Measurements from ENCODE around the gene ITGA5.

ITGA5 gene

DNA sequence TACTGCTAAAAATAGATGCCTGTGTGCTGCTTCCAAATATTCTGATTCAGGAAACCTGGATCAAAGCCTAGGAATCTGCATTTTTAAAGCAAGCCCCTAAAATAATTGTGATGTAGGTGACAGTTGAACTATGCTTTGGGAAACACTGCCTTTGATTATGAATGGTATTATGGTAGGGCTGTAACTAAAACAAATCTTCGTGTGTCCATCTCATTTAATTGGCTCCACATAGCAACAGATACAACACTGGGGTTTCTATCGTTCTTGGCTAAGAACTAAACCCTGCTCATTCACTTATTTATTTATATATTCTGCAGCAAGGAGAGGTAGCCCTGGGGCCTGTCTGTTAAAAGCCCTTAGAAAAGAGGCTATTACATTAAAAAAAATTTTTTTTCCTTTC, 23.0 kb upstream of the ITGA5 start:
- Mint-ChIP-seq H3K27ac (no peak overlapping the region), H3K4me1 (peaks cover 8% of the 10 kb centered on the region), H3K27me3 (peaks cover 30% of the 10 kb centered on the region), H3K36me3 (no peaks in the 10 kb centered on the region), H3K9me3 (no peaks in the 10 kb centered on the region), H3K4me3 (no peak overlapping the region)
- CTCF ChIA-PET: interaction anchor here (15.9 kb wide), 1 partner anchor 41 kb away, joined by 519 read pairs; no protein-coding TSS in a partner anchor
- DNase-seq: no peak

- Mint-ChIP-seq H3K27me3 (peaks cover 28% of the 10 kb centered on the region), H3K36me3 (no peaks in the 10 kb centered on the region), H3K9me3 (no peaks in the 10 kb centered on the region), H3K4me3 (no peak overlapping the region), H3K4me1 (peaks cover 8% of the 10 kb centered on the region), H3K27ac (peak overlapping the region; percentile 28)
- CTCF ChIA-PET: interaction anchor here (0.6 to 15.9 kb wide), 18 partner anchors 8 to 100 kb away, joined by 3 to 519 read pairs (median 5); partner anchors contain the start of gene NCKAP1L
- DNase-seq: no peak
These were observed 20.6 kb upstream of the ITGA5 start for GRCh38 chr12:54439521-54440255.

DNA sequence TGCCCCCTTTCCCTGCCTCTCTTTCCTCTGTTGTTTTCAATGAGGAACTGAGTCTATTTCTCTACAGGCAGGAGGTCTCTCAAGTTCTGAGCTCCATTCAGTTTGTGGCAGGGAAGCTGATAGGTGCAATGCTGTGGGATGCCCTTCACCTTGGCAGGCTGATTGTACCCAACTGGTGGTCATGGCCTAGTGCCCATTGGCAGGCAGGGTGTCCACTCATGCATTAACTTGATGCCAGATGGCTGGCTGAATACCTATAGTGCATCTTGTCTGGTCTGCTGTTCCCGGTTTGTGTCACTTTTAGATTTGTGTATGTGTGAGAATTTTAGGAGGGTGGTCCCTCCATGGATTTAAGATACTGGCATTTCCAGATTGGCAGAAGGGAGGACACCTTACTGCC, 20.0 kb upstream of the ITGA5 start:
- H3K4me3 Mint-ChIP-seq: no peak overlapping the region
- CTCF ChIA-PET: interaction anchor here (0.8 to 15.9 kb wide), 16 partner anchors 9 to 100 kb away, joined by 3 to 519 read pairs (median 7); no protein-coding TSS in a partner anchor
- H3K27ac Mint-ChIP-seq: no peak overlapping the region
- no peak for DNase-seq
- H3K9me3 Mint-ChIP-seq: no peaks in the 10 kb centered on the region
- H3K27me3 Mint-ChIP-seq: peaks cover 28% of the 10 kb centered on the region
- no peaks in the 10 kb centered on the region for H3K36me3 Mint-ChIP-seq
- peaks cover 8% of the 10 kb centered on the region for H3K4me1 Mint-ChIP-seq

GRCh38 chr12:54438517-54438916, 19.5 kb upstream of the ITGA5 start:
- CTCF ChIA-PET: interaction anchor here (0.8 to 15.9 kb wide), 10 partner anchors 10 to 70 kb away, joined by 3 to 519 read pairs (median 14); no protein-coding TSS in a partner anchor
- Mint-ChIP-seq H3K4me1 (peaks cover 9% of the 10 kb centered on the region), H3K27me3 (peaks cover 25% of the 10 kb centered on the region), H3K9me3 (no peaks in the 10 kb centered on the region), H3K4me3 (no peak overlapping the region), H3K27ac (no peak overlapping the region), H3K36me3 (no peaks in the 10 kb centered on the region)
- no peak for DNase-seq

DNA sequence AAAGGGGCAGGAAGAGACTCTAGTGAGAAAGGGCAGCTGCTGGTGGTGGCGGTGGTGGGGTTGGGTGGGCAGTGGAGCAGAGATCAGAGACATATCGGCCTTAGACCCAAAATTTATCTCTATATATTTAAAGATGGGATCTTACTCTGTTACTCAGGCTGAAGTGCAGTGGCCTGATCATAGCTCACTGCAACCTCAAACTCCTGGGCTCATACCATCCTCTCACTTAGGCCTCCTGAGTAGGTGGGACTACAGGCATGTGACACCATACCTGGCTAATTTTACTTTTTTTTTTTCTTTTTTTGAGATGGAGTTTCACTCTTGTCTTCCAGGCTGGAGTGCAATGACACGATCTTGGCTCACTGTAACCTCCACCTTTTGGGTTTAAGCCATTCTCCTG, 18.6 kb upstream of the ITGA5 start:
- Mint-ChIP-seq H3K9me3 (no peaks in the 10 kb centered on the region), H3K27ac (no peak overlapping the region), H3K4me3 (no peak overlapping the region), H3K27me3 (peaks cover 20% of the 10 kb centered on the region), H3K36me3 (no peaks in the 10 kb centered on the region), H3K4me1 (peaks cover 18% of the 10 kb centered on the region)
- CTCF ChIA-PET: interaction anchor here (1.9 to 15.9 kb wide), 6 partner anchors 9 to 57 kb away, joined by 13 to 519 read pairs (median 28); no protein-coding TSS in a partner anchor
- no peak for DNase-seq

GRCh38 chr12:54437243-54437642, 18.2 kb upstream of the ITGA5 start:
- peaks cover 21% of the 10 kb centered on the region for H3K27me3 Mint-ChIP-seq
- no peaks in the 10 kb centered on the region for H3K36me3 Mint-ChIP-seq
- CTCF ChIA-PET: interaction anchor here (1.2 to 15.9 kb wide), 5 partner anchors 14 to 45 kb away, joined by 6 to 519 read pairs (median 16); no protein-coding TSS in a partner anchor
- no peaks in the 10 kb centered on the region for H3K9me3 Mint-ChIP-seq
- DNase-seq: no peak
- no peak overlapping the region for H3K27ac Mint-ChIP-seq
- peaks cover 22% of the 10 kb centered on the region for H3K4me1 Mint-ChIP-seq
- no peak overlapping the region for H3K4me3 Mint-ChIP-seq

DNA sequence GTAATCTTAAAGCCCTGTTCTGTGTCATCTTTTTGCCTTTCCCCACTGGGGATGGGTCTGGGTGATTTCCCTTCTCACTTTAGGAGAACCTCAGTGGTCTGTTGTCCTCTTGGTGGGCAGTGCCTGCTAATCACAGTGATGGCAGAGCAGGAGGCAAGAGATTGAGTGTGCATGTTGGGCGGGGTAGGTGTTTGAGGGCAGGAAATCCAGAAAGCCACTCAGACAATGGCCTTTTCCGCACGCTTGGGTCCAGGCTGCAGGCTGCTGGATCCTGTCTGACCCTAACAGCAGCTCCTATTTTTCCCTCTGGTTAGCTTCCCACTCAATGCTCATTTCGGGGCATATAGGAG, 13.7 kb upstream of the ITGA5 start:
- Mint-ChIP-seq H3K36me3 (no peaks in the 10 kb centered on the region), H3K4me1 (peaks cover 42% of the 10 kb centered on the region), H3K27ac (no peak overlapping the region), H3K9me3 (no peaks in the 10 kb centered on the region), H3K27me3 (peaks cover 51% of the 10 kb centered on the region), H3K4me3 (peak overlapping the region; percentile 42)
- DNase-seq: no peak
- CTCF ChIA-PET: interaction anchor here (0.7 to 3.8 kb wide), 6 partner anchors 15 to 53 kb away, joined by 3 to 45 read pairs (median 6); no protein-coding TSS in a partner anchor

DNA sequence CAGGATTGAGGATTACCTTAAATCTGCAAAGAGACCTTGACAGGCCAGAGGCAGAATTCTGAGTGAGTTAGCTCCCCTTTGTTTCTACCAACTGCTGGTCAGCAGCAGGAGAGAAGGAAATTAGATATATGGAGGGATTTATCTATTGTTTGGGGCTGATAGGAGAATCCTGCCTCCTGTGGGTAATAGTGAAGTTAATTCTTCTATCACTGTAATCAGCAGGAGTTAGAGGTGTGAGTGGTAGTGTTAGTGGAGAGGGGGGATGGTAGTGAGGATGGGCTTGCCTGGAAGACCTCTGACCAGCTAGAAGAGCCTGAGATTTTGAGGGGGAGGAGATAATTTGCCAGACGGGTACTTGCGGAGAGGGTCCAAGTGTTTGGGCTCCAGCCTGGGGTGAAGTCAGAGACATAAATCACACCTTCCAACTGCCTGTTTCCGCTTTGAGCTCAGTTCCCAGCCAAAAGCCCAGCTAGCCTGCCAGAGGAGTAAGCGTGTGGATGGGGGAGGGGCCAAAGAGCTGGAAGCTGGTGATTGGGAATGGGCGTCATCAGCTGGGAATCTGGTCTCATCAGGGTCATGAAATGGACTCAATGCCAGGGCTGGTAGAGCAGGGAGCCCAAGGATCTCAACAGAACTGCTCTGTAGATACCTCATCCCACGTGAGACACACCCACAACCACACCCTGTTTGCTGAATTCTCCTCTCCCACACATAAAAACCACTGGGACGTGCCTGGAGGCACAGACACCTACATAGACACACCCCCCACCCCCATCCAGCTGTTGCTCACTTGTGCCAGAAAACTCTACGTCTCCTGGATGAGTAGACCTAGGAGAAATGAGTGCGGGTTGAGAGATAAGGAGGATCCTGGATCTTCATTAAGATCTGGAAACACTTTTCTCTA, 13.1 kb upstream of the ITGA5 start:
- no peaks in the 10 kb centered on the region for H3K9me3 Mint-ChIP-seq
- peaks cover 57% of the 10 kb centered on the region for H3K27me3 Mint-ChIP-seq
- CTCF ChIA-PET: interaction anchor here (0.7 to 3.8 kb wide), 5 partner anchors 15 to 39 kb away, joined by 3 to 45 read pairs (median 8); no protein-coding TSS in a partner anchor
- peak overlapping the region; percentile 42 for H3K4me3 Mint-ChIP-seq
- peak overlapping the region; percentile 4 for H3K27ac Mint-ChIP-seq
- peaks cover 48% of the 10 kb centered on the region for H3K4me1 Mint-ChIP-seq
- H3K36me3 Mint-ChIP-seq: no peaks in the 10 kb centered on the region
- peak; percentile 44 for DNase-seq

- no peak for DNase-seq
- Mint-ChIP-seq H3K36me3 (no peaks in the 10 kb centered on the region), H3K4me1 (peaks cover 48% of the 10 kb centered on the region), H3K27ac (no peak overlapping the region), H3K27me3 (peaks cover 70% of the 10 kb centered on the region), H3K9me3 (no peaks in the 10 kb centered on the region), H3K4me3 (no peak overlapping the region)
- CTCF ChIA-PET: interaction anchor here (0.9 to 8.3 kb wide), 4 partner anchors 27 to 34 kb away, joined by 3 to 97 read pairs (median 26); no protein-coding TSS in a partner anchor
These were observed 11.5 kb upstream of the ITGA5 start for GRCh38 chr12:54430471-54431069.

GRCh38 chr12:54429014-54429471, 10.0 kb upstream of the ITGA5 start:
- CTCF ChIA-PET: interaction anchor here (1.4 to 8.3 kb wide), 4 partner anchors 10 to 214 kb away, joined by 3 to 97 read pairs (median 10); no protein-coding TSS in a partner anchor
- Mint-ChIP-seq H3K4me1 (peaks cover 48% of the 10 kb centered on the region), H3K4me3 (no peak overlapping the region), H3K27ac (no peak overlapping the region), H3K9me3 (no peaks in the 10 kb centered on the region), H3K27me3 (peaks cover 82% of the 10 kb centered on the region), H3K36me3 (no peaks in the 10 kb centered on the region)
- no peak for DNase-seq

GRCh38 chr12:54428050-54429013, 9.3 kb upstream of the ITGA5 start:
- no peak overlapping the region for H3K4me3 Mint-ChIP-seq
- H3K27ac Mint-ChIP-seq: no peak overlapping the region
- no peaks in the 10 kb centered on the region for H3K9me3 Mint-ChIP-seq
- no peaks in the 10 kb centered on the region for H3K36me3 Mint-ChIP-seq
- CTCF ChIA-PET: interaction anchor here (1.4 to 8.3 kb wide), 4 partner anchors 10 to 214 kb away, joined by 3 to 97 read pairs (median 10); no protein-coding TSS in a partner anchor
- DNase-seq: no peak
- peaks cover 89% of the 10 kb centered on the region for H3K27me3 Mint-ChIP-seq
- peaks cover 44% of the 10 kb centered on the region for H3K4me1 Mint-ChIP-seq

DNA sequence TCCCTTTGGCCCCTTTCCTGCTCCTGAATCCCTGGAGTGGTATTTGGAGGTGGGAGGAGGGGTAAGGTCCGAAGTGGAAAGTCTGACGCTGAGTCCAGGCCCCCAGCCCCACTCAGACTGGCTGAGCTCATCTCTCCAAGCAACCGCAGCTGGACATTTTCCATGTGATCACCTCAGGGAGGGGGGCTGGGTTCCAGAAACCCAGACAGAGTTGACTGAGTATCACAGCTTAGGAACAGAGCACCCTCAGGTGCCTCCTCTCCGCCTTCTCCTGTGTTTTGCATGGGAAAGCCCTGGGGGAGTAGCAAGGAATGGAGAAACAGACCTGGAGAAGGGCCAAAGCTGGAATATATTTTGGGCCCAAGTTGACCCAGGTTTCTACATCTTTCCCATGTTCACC, 8.0 kb upstream of the ITGA5 start:
- Mint-ChIP-seq H3K4me3 (no peak overlapping the region), H3K36me3 (no peaks in the 10 kb centered on the region), H3K9me3 (no peaks in the 10 kb centered on the region), H3K27me3 (peaks cover 94% of the 10 kb centered on the region), H3K4me1 (peaks cover 36% of the 10 kb centered on the region), H3K27ac (no peak overlapping the region)
- CTCF ChIA-PET: interaction anchor here (1.2 to 8.3 kb wide), 4 partner anchors 12 to 31 kb away, joined by 4 to 97 read pairs (median 8); no protein-coding TSS in a partner anchor
- DNase-seq: no peak

Measured in activated naive CD4-positive, alpha-beta T cell treated with anti-CD3 and anti-CD28 coated beads, Interleukin-2, amount 10 ng/mL, durations not matched to agents 7 days and 5 days (primary cell).